NCI-H345 treated with DMSO at 0.1 percent for 48 hours (cell line): ENCODE measurements around the gene FAM20B.
A peak's percentile ranks its signal among the peaks of the same experiment; 100 is the strongest.
"Not testable (repeated sequence)": the region's sequence is repeated elsewhere in the genome, so short reads cannot be mapped to it uniquely, and the experiment has no call there.

Source experiments
- DNase-seq: peaks from one replicate; lab custom pipeline; 2025; ENCODE audit not compliant: unreplicated experiment; lab: John Stamatoyannopoulos, UW

The FAM20B gene, protein sequence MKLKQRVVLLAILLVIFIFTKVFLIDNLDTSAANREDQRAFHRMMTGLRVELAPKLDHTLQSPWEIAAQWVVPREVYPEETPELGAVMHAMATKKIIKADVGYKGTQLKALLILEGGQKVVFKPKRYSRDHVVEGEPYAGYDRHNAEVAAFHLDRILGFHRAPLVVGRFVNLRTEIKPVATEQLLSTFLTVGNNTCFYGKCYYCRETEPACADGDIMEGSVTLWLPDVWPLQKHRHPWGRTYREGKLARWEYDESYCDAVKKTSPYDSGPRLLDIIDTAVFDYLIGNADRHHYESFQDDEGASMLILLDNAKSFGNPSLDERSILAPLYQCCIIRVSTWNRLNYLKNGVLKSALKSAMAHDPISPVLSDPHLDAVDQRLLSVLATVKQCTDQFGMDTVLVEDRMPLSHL

GRCh38 chr1:179025125-179025974, at the start of gene FAM20B:
Gene FAM20B (plus strand): TSS chr1:179025894. CDS start chr1:179043848, 17,954 bp downstream.
- DNase-seq = peak; percentile 66

DNA sequence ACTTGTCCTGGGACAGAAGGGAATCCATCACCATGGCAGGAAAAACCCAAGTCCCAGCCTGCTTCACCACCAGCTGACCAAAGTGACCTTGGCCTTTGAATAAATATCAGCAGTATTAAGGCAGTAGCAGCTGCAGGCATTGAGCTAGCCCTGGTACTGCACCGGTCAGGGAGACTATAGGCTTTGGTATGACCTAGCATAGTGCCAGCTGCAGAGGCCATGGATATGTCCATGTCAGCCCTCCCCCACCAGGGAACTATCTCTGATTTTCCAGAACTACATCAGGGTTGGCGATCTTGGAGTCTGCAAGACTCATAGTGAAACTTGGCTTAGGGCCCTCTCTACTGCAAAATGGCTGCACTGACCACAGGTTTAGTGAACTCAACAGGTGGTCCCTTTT, 49.2 kb upstream of the FAM20B start:
- DNase-seq = no peak

DNA sequence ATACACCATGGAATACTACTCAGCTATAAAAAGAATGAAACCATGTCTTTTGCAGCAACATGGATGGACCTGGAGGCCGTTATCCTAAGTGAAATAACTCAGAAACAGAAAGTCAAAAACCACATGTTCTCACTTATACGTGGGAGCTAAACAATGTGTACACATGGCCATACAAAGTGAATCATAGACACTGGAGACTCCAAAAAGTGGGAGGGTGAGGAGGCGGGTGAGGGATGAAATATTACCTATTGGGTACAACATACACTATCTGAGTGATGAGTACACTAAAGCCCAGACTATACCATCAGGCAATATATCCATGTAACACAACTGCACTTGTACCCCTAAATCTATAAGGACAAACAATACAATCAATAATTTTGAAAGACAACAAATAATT, 39.5 kb upstream of the FAM20B start:
- DNase-seq = no peak

- not testable (repeated sequence) for DNase-seq
These were observed 37.5 kb upstream of the FAM20B start for GRCh38 chr1:178988198-178988597.

- DNase-seq = no peak
These were observed 32.1 kb upstream of the FAM20B start for GRCh38 chr1:178993559-178993958.

DNA sequence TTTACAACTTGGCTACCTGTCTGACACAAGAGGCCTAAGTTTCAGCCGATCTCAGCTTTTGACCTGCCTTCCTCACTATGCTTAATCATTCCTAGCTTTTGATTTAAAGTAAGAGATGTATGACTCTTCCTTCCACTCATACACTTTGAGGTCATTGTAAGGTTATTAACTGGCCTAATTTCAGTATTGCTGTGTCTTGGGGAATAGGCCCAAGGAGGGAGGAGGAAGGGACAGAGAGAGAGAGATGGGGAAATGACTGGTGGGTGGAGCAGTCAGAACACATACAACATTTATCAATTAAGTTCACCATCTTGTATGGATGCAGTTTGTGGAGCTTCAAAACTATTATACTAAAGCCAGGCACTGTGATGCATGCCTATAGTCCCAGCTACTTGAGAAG, 28.3 kb upstream of the FAM20B start:
- DNase-seq = no peak

- DNase-seq = no peak
These were observed 27.4 kb upstream of the FAM20B start for GRCh38 chr1:178998295-178998694.

DNA sequence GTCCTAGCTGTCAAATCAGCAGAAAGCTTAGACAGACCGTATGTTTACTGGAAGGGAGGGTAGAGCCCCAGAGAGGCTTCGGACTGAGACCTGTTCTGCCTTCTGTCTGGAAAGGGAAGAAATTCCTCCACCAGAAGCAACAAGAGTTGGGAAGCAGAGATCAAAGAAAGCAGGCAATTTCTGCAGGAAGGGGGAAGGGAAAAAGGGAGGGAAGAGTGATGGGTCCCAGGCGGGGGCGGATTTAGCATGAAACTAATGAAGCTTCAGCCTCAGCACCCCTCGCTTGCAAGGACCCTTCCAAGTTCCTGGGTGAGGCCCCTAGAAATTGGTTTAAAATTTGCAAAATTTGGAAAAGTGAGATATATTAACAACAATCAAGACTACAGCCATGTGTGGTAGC, 26.6 kb upstream of the FAM20B start:
- DNase-seq = no peak

DNA sequence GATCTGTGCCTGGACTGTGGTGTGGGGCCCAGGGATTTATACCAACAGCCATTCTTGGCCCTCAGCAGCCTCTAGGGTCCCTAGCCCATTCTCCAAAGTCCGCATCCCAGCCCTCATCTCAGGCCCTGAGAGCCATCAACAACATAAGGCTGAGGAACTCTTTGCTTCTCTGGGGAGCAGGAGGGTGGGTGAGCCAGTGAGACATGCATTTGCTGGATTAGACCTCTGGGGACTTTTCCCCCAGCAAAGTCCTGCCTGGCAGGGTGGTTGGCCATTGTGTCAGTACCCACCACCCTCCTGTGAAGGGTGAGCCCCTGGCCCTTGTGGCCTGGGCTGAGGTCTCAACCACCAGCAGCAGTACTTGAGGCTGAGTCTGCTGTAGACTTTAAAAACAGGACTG, 24.2 kb upstream of the FAM20B start:
- DNase-seq = no peak

GRCh38 chr1:179002064-179002463, 23.6 kb upstream of the FAM20B start:
- not testable (repeated sequence) for DNase-seq

DNA sequence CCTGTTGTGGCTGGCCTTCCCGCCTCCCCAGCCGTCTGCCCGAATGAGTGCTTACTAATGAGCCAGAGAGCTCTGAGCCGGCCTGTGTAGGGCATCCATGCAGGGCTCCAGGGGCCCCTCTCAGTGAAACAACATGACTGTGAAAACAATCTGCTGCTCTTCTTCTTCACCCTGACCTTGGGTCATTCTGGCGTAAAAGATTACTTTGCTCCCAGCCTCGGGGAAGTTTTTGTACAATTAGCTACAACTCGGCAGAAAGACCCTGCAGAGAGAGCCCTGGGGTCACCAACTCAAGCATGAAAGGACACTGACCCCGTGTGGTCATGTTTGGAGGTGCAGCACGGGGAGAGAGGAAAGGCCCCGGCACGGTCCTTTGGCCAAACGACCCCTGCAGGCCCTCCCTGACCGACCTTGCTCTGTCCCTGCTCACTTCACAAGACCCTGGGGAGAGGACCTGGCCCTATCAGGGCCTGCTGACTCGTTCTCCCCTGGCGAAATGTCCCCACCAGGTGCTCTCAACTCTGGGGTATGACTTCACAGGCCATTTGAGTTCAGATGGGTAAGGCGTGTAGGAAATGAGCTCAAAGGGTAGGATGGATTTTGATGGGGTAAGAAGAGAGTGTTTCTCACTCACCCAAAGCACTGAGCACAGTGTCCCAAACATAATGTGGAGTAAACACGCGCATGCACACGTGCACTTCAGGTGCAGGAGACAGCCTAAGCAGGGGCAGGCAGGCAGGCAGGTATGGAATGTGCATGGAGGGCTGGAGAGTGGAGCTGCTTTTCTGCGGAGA, 22.9 kb upstream of the FAM20B start:
- DNase-seq = peak; percentile 56

DNA sequence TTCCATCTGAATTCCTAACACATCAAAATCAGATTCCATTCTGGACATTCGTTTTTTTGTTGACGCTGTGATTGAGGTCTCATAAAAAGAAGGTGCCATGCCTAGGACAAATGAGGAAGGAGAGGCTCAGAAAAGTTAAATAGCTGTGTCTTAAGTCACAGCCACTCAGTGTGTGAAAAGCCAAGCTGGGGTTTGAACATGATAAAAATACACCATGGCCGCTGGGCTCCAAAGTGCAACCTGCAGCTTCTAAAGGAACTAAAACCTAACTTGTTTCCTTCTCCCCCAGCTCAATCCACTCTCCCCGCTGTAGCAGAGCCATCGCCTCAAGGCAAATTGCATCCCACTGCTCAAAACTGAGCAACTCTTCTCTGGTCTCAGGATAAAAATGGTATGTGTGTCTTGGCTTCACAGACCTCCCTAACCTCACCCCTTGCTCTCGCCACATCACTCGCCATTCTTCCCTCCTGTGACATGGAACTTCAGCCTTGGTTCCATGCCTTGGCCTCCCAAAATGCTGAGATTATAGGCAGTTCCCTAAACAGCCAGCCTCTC, 22.1 kb upstream of the FAM20B start:
- no peak for DNase-seq

DNA sequence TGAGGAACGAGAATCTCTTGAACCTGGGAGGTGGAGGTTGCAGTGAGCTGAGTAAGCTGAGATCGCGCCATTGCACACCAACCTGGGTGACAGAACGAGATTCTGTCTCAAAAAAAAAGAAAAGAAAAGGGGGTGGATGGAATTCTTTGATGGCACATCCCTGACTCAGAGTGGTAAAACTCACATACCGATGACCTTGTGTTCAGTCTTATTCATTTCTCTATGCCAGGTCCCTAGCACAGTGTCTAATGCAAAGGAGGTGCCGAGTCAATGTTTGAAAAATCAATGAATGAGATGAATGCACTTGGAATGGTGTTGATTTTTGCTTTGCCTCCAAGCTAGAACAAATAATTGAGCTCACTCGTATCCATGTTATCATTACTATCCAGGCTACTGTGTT, 18.5 kb upstream of the FAM20B start:
- no peak for DNase-seq

DNA sequence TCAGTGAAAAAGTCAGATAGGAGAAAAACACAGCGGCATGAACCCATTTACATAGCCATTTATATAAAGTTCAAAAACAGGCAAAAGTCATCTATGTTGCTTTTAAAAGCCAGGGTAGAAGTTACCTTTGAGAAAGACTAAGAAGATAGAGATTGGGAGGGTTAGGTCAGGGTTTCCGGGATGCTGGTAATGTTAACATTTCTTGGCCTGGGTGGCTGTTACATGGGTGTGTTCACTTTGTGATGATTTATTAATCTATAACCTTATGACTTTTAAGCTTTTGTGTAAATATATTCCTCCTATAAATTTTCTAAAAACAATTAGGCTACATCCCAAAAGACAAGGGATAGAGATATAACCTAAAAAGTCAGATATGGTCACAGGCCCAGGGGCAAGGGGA, 15.0 kb upstream of the FAM20B start:
- no peak for DNase-seq

GRCh38 chr1:179012038-179012437, 13.7 kb upstream of the FAM20B start:
- no peak for DNase-seq

GRCh38 chr1:179014123-179014522, 11.6 kb upstream of the FAM20B start:
- no peak for DNase-seq

- DNase-seq = no peak
These were observed 10.3 kb upstream of the FAM20B start for GRCh38 chr1:179015396-179015795.

- peak; percentile 9 for DNase-seq
These were observed 8.8 kb upstream of the FAM20B start for GRCh38 chr1:179016706-179017382.

DNA sequence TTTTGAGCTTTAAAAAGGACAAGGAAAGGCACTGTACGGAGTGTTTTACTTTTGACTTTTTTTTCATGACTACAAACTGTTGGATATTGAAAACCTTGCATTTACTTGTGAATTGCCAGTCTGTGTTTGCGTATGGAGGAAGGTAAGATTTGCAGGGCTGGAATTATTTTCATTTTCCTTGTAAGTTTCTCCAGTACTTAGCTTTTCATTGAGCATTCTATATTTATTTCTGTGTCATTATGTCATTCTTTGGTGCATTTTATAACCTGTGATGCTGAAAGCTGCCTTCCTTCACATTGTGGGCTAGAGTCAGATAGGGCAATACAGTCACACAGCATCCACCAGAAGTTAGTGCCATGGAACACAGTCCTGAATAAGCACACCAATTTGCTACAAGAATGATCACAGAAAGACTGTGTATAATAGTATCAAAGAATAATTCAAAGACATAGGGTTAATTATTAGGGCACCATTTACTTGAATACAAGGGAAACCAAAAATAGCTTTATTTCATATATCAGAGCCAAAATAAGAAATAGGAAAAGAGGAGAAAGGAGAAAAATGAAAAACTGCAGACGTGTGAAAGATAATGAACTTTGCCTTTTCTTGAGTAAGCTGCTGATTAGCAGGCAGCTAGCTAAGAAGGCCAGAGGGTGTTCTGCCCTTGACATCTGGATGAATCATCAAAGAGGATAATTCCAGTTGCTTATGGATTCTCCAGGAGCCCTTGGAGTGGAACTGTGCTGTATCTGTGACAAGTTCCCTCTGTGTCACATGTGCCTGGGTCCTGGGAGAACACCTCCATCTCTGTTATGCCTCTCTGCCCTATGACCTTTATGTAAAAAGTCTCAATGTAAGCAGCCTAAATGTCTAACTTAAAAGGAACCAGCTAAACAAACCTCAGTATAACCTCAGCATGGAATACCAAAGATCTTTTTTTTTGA, 8.0 kb upstream of the FAM20B start:
- no peak for DNase-seq
